ENCODE data around the gene DUSP9.

GRCh38 chrX:153642655-153643430 is 4.2 kb upstream of the DUSP9 start:
- TF ChIP-seq POLR2AphosphoS5 (IDR thresholded peaks at IDR 0.05) (no peak), CTCF (IDR thresholded peaks at IDR 0.05) (no peak), EP300 (IDR thresholded peaks at IDR 0.05) (no peak)
